ENCODE data around the gene IZUMO1R.
"Not testable (repeated sequence)": the region's sequence is repeated elsewhere in the genome, so short reads cannot be mapped to it uniquely, and the experiment has no call there.

The IZUMO1R gene

DNA sequence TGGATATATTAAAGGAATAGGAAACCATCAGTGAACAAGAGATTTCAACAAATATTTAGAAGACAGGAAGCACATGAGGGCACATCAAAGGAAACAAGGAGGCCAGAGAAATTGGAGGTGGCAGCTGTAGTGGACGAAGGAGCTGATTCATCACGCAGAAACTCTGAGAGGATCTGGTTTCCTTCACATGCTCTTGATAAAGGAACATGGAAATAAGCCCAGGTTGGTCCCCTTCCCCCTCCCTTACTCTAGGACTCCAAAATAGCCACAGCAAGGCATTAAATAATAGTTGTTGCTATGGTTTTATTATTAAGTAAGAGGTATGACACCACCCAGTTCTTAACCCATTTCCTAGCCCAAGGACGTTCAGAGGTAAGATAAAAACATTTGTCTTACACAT, 11.3 kb downstream of the IZUMO1R start:
- no peak overlapping the region for H3K4me3 ChIP-seq (ENCODE audit: low read depth, low read length)

GRCh38 chr11:94322501-94322900, 18.1 kb downstream of the IZUMO1R start:
- DNase-seq (ENCODE audit: low read depth) = no peak
- H3K4me3 ChIP-seq (ENCODE audit: low read depth, low read length) = no peak overlapping the region

More for the DNA sequence above, 11.3 kb downstream of the IZUMO1R start:
- no peak for DNase-seq (ENCODE audit: low read depth)

GRCh38 chr11:94325681-94326080, 21.3 kb downstream of the IZUMO1R start:
- no peak for DNase-seq (ENCODE audit: low read depth)
- H3K4me3 ChIP-seq (ENCODE audit: low read depth, low read length) = no peak overlapping the region

DNA sequence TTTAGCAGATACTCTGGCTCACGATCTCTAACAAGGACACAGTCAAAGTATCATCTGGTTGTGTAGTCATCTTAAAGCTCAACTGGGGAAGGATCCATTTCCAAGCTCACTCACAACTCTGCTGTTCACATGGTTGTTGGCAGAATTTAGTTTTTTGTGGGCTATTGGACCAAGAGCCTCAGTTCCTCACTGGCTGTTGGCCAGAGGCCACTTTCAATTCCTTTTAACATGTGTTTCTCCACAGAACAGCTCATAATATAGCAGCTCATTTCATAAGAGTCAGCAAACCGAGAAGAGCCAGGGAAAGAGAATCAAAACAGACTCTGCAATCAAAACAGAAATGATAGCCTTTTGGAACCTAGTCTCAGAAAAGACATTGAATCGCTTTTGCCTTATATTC, 22.6 kb downstream of the IZUMO1R start:
- no peak overlapping the region for H3K4me3 ChIP-seq (ENCODE audit: low read depth, low read length)
- DNase-seq (ENCODE audit: low read depth) = no peak

- no peak for DNase-seq (ENCODE audit: low read depth)
- no peak overlapping the region for H3K4me3 ChIP-seq (ENCODE audit: low read depth, low read length)
Measured at GRCh38 chr11:94328587-94329080, 24.3 kb downstream of the IZUMO1R start.

- no peak overlapping the region for H3K4me3 ChIP-seq (ENCODE audit: low read depth, low read length)
- DNase-seq (ENCODE audit: low read depth) = no peak
Measured at GRCh38 chr11:94329501-94329900, 25.1 kb downstream of the IZUMO1R start.

DNA sequence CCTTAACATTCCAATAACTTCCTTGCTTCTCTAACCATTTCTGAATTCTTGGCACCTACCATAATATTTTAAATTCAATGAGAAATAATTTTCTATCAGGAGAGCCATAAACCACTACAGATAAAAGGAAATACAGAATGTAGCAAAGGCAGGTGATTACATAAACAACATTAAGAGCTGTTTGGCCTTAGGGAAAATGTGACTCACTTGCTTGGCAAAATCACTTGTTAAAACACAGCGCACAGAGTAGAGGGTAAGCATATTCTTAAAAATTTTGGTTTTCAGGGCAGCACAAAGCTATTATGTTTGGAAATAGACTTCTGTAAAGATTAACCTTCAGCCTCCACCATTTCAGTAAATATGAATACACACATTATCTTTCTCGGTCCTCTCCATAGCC, 26.4 kb downstream of the IZUMO1R start:
- DNase-seq (ENCODE audit: low read depth) = no peak
- no peak overlapping the region for H3K4me3 ChIP-seq (ENCODE audit: low read depth, low read length)

DNA sequence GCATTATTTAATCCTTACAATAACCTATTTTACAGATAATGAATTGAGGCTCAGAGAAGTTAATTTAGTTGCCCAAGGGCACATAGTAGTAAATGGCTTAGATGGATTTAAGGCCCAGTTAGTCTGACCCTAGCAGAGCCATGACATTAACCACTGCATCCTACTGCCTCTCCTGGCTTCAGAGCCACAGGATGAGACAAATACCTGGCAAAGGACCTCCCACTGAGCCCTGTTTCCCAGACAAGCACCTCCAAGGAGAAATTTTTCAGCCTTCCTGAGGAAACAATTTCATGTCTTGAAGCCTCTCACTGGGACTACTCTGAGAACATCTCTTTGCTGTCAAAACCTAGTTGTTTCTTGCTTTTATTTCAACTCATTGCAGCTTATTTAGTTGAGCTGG, 28.4 kb downstream of the IZUMO1R start:
- H3K4me3 ChIP-seq (ENCODE audit: low read depth, low read length) = no peak overlapping the region
- DNase-seq (ENCODE audit: low read depth) = no peak

- no peak overlapping the region for H3K4me3 ChIP-seq (ENCODE audit: low read depth, low read length)
- no peak for DNase-seq (ENCODE audit: low read depth)
Measured at GRCh38 chr11:94336033-94336432, 31.7 kb downstream of the IZUMO1R start.

GRCh38 chr11:94338651-94339050, 34.3 kb downstream of the IZUMO1R start:
- no peak for DNase-seq (ENCODE audit: low read depth)
- no peak overlapping the region for H3K4me3 ChIP-seq (ENCODE audit: low read depth, low read length)

DNA sequence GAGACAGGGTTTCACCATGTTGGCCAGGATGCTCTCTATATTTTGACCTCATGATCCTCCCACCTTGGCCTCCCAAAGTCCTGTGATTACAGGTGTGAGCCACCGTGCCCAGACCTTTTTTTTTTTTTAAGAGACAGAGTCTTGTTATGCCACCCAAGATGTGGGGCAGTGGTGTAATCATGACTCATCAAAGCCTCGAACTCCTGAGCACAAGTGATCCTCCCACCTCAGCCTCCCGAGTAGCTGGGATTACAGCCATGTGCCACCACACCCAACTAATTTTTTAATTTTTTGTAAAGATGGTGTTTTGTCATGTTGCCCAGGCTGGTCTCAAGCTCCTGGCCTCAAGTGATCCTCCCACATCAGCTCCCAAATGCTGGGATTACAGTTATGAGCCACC, 37.9 kb downstream of the IZUMO1R start:
- H3K4me3 ChIP-seq (ENCODE audit: low read depth, low read length) = no peak overlapping the region
- DNase-seq (ENCODE audit: low read depth) = no peak

GRCh38 chr11:94343495-94343894, 39.1 kb downstream of the IZUMO1R start:
- no peak for DNase-seq (ENCODE audit: low read depth)
- no peak overlapping the region for H3K4me3 ChIP-seq (ENCODE audit: low read depth, low read length)

DNA sequence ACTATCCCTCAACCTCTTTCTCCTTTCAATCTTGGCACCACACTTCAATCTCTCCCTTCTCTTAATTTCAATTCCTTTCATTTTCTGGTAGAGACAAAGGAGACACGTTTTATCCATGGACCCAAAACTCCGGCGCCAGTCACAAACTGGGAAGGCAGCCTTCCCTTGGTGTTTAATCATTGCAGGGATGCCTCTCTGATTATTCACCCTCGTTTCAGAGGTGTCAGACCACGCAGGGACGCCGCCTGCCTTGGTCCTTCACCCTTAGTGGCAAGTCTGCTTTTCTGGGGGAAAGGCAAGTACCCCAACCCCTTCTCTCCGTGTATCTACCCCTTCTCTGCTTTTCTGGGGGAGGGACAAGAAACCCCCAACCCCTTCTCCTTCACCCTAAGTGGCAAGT, 41.9 kb downstream of the IZUMO1R start:
- H3K4me3 ChIP-seq (ENCODE audit: low read depth, low read length); DNase-seq (ENCODE audit: low read depth): not testable (repeated sequence)

GRCh38 chr11:94350850-94351563, 46.6 kb downstream of the IZUMO1R start:
- not testable (repeated sequence) for DNase-seq (ENCODE audit: low read depth); H3K4me3 ChIP-seq (ENCODE audit: low read depth, low read length)
